H1 (cell line): ENCODE data around the gene XRN2. TPM values are rescaled to one million over a fixed set of nuclear protein-coding genes. Genes with fewer than 3 reads are reported as not detected.

Experiments used
- CTCF ChIA-PET: fragments of 300-600 bp; sonication (Branson Sonifier 250); formaldehyde crosslinking; loops from one replicate; lab custom pipeline; 2021; ENCODE audit not compliant: partially characterized antibody; lab: Charles Lee
- POLR2A ChIA-PET: fragments of 300-600 bp; sonication (Branson Sonifier 250); formaldehyde crosslinking; loops from one replicate; lab custom pipeline; 2021; ENCODE audit warnings: inconsistent platforms; ENCODE audit not compliant: partially characterized antibody; lab: Charles Lee
- DNase-seq, 2 experiments: peaks; one replicate each; pipeline versions ENCODE4 v3.0.0 to v3.0.0-alpha.2; 2010 to 2022; ENCODE audit warnings: low spot score in 2 of 2, low read depth in 1 of 2, mixed read lengths in 1 of 2
- FAIRE-seq: peaks from 2 replicates; lab custom pipeline; 2011; peaks lifted over from hg19 to GRCh38; lab: Jason Lieb, UNC
- H2AFZ ChIP-seq: 2 replicates; pipeline ENCODE4 v1.8.1; 2012; ENCODE audit warnings: low read length, inconsistent platforms
- H2AK5ac ChIP-seq: 2 replicates; pipeline ENCODE4 v1.6.1; 2013; ENCODE audit warnings: low read depth, low read length
- H2BK120ac ChIP-seq: replicated peaks from 2 replicates; pipeline ENCODE3; 2013; ENCODE audit warnings: low read depth, low read length, inconsistent platforms
- H2BK12ac ChIP-seq: 2 replicates; pipeline ENCODE4 v1.6.1; 2013; ENCODE audit warnings: low read depth, low read length
- H2BK15ac ChIP-seq: 2 replicates; pipeline ENCODE4 v1.6.1; 2013; ENCODE audit warnings: low read length
- H2BK20ac ChIP-seq: 2 replicates; pipeline ENCODE4 v1.6.1; 2013; ENCODE audit warnings: low read length
- H2BK5ac ChIP-seq: 2 replicates; pipeline ENCODE4 v1.6.1; 2013; ENCODE audit warnings: low read depth, low read length
- H3K14ac ChIP-seq: 2 replicates; pipeline ENCODE4 v1.6.1; 2013; ENCODE audit warnings: inconsistent platforms; ENCODE audit not compliant: insufficient read length
- H3K18ac ChIP-seq: 2 replicates; pipeline ENCODE4 v1.6.1; 2013; ENCODE audit warnings: low read length; ENCODE audit errors: extremely low read depth
- H3K23ac ChIP-seq: 2 replicates; pipeline ENCODE4 v1.6.1; 2013; ENCODE audit warnings: inconsistent platforms; ENCODE audit not compliant: insufficient read length
- H3K23me2 ChIP-seq: 2 replicates; pipeline ENCODE4 v1.6.1; 2013; ENCODE audit warnings: low read depth, low read length
- H3K27ac ChIP-seq: 2 replicates; pipeline ENCODE4 v1.6.1; 2011; ENCODE audit warnings: low read depth, low read length, inconsistent platforms
- H3K27me3 ChIP-seq, 4 experiments: replicated peaks in 1 of 4; 1 replicate in 1 of 4; 2 replicates in 3 of 4; pipeline versions ENCODE4 v1.6.1 to v1.8.1; 2011 to 2013; ENCODE audit warnings: low read length in 3 of 4, mild to moderate bottlenecking in 3 of 4, inconsistent platforms in 2 of 4, mixed read lengths in 2 of 4, moderate library complexity in 1 of 4; ENCODE audit not compliant: control insufficient read depth in 3 of 4, insufficient read depth in 3 of 4; ENCODE audit errors: extremely low read depth in 1 of 4
- H3K36me3 ChIP-seq, 4 experiments: 2 replicates each; pipeline versions ENCODE4 v1.6.1 to v1.8.1; 2011 to 2013; ENCODE audit warnings: mild to moderate bottlenecking in 4 of 4, low read length in 3 of 4, moderate library complexity in 2 of 4, control low read depth in 1 of 4, inconsistent platforms in 1 of 4; ENCODE audit not compliant: insufficient read depth in 4 of 4, control insufficient read depth in 2 of 4
- H3K4ac ChIP-seq: replicated peaks from 2 replicates; pipeline ENCODE3; 2013; ENCODE audit warnings: low read length, low read depth, mixed read lengths, inconsistent platforms; ENCODE audit not compliant: insufficient read length
- H3K4me1 ChIP-seq, 4 experiments: replicated peaks in 1 of 4; 1 replicate in 1 of 4; 2 replicates in 3 of 4; pipeline versions ENCODE4 v1.6.1 to v1.8.1; 2011 to 2013; ENCODE audit warnings: low read length in 3 of 4, inconsistent platforms in 2 of 4, mixed read lengths in 1 of 4; ENCODE audit not compliant: insufficient read depth in 4 of 4, control insufficient read depth in 3 of 4
- H3K4me2 ChIP-seq, 2 experiments: 2 replicates each; pipeline versions ENCODE4 v1.6.1 to v1.8.1; 2011 to 2013; ENCODE audit warnings: low read depth in 2 of 2, low read length in 2 of 2, control low read depth in 1 of 2, inconsistent platforms in 1 of 2, mild to moderate bottlenecking in 1 of 2; ENCODE audit not compliant: insufficient read depth in 1 of 2
- H3K4me3 ChIP-seq, 4 experiments: fragments of 200-600, 300-600 bp in 1 of 4; sonication (generic), shearing (Covaris generic), sonication (Bioruptor Twin) in 1 of 4; 2 replicates each; pipeline versions ENCODE4 v1.5.1 to v1.8.1; 2011 to 2016; ENCODE audit warnings: low read length in 4 of 4, low read depth in 3 of 4, control low read depth in 2 of 4, inconsistent platforms in 2 of 4, mild to moderate bottlenecking in 2 of 4, mixed read lengths in 1 of 4, moderate library complexity in 1 of 4; ENCODE audit not compliant: insufficient read depth in 2 of 4; ENCODE audit errors: extremely low read depth in 1 of 4
- H3K56ac ChIP-seq: replicated peaks from 2 replicates; pipeline ENCODE3; 2013; ENCODE audit warnings: low read depth, mild to moderate bottlenecking, mixed read lengths, low read length, inconsistent platforms; ENCODE audit not compliant: insufficient read length
- H3K79me1 ChIP-seq: 2 replicates; pipeline ENCODE4 v1.6.1; 2013; ENCODE audit warnings: low read depth, low read length, control low read depth
- H3K79me2 ChIP-seq, 2 experiments: 2 replicates each; pipeline versions ENCODE4 v1.6.1 to v1.8.1; 2012 to 2013; ENCODE audit warnings: low read length in 2 of 2, mild to moderate bottlenecking in 2 of 2, inconsistent platforms in 1 of 2; ENCODE audit not compliant: insufficient read depth in 2 of 2, control insufficient read depth in 1 of 2
- H3K9ac ChIP-seq, 4 experiments: replicated peaks in 1 of 4; 1 replicate in 1 of 4; 2 replicates in 3 of 4; pipeline versions ENCODE4 v1.6.1 to v1.8.1; 2011 to 2013; ENCODE audit warnings: low read depth in 3 of 4, low read length in 3 of 4, control low read depth in 2 of 4, mild to moderate bottlenecking in 2 of 4, moderate library complexity in 2 of 4, inconsistent platforms in 1 of 4; ENCODE audit errors: extremely low read depth in 1 of 4
- H3K9me3 ChIP-seq, 2 experiments: 2 replicates each; pipeline versions ENCODE4 v1.6.1 to v1.8.1; 2012 to 2013; ENCODE audit warnings: mild to moderate bottlenecking in 2 of 2, moderate library complexity in 2 of 2, control low read depth in 1 of 2, inconsistent platforms in 1 of 2, low read depth in 1 of 2, low read length in 1 of 2, mixed read lengths in 1 of 2; ENCODE audit not compliant: insufficient read depth in 2 of 2
- H4K20me1 ChIP-seq, 2 experiments: replicated peaks in 1 of 2; 2 replicates each; pipeline versions ENCODE3 to v1.8.1; 2011 to 2013; ENCODE audit warnings: inconsistent platforms in 2 of 2, low read length in 2 of 2, mild to moderate bottlenecking in 1 of 2; ENCODE audit not compliant: insufficient read depth in 2 of 2, control insufficient read depth in 1 of 2
- H4K5ac ChIP-seq: 2 replicates; pipeline ENCODE4 v1.6.1; 2013; ENCODE audit warnings: low read length, low read depth, mixed read lengths, inconsistent platforms; ENCODE audit not compliant: insufficient read length
- H4K8ac ChIP-seq: 2 replicates; pipeline ENCODE4 v1.8.0; 2013; ENCODE audit warnings: mild to moderate bottlenecking, moderate library complexity, low read length, inconsistent platforms; ENCODE audit not compliant: insufficient read depth; ENCODE audit errors: extremely low read depth
- H4K91ac ChIP-seq: replicated peaks from 2 replicates; pipeline ENCODE3; 2013; ENCODE audit warnings: low read length, mixed read lengths, inconsistent platforms; ENCODE audit not compliant: insufficient read length
- CBX8 ChIP-seq: fragments of 300-800, 300-1000 bp; sonication (generic); IDR thresholded peaks from 2 replicates; pipeline ENCODE4 v1.7.1; 2016; ENCODE audit warnings: low read depth, low read length, borderline replicate concordance
- MAX ChIP-seq: IDR thresholded peaks from 2 replicates; pipeline ENCODE4 v1.6.1; 2012; ENCODE audit warnings: inconsistent platforms
- YY1 ChIP-seq: IDR thresholded peaks from 2 replicates; pipeline ENCODE4 v1.6.1; 2011; ENCODE audit warnings: low read depth, mild to moderate bottlenecking, low read length
- WGBS, 2 experiments: shearing (Covaris generic) in 1 of 2; methylation state at CpG; one replicate each; pipeline versions ENCODE4 v1.1.6 to v1.1.7; 2013 to 2015; ENCODE audit warnings: low lambda C conversion rate in 2 of 2, mixed read lengths in 2 of 2, inconsistent platforms in 1 of 2, low coverage in 1 of 2, missing lambda C conversion rate in 1 of 2; ENCODE audit not compliant: insufficient replicate concordance in 2 of 2, insufficient coverage in 1 of 2, insufficient read length in 1 of 2; ENCODE audit errors: extremely low coverage in 1 of 2, missing lambda C conversion rate in 1 of 2; 5-methylcytosine and 5-hydroxymethylcytosine counted together
- polyA plus RNA-seq, 7 experiments: library from polyadenylated mRNA; depleted of rRNA in 3 of 7; stranded (reverse) in 5 of 7; unstranded in 2 of 7; fragments of >200 nt in 5 of 7; fragments of 200-250 nt in 2 of 7; gene quantifications; 1 replicate in 5 of 7; 2 replicates in 1 of 7; 4 replicates in 1 of 7; pipeline versions ENCODE4 v1.2.1 to v1.2.3, GENCODE V29; 2011 to 2013; ENCODE audit warnings: missing spikeins in 2 of 7, mixed read lengths in 2 of 7
- total RNA-seq: library from RNA; stranded (reverse); fragmentation: NEBNext Ultra II Directional; extraction: Animal tissue kit (Norgen Biotek cat#: 25700); gene quantifications from 2 replicates; pipeline ENCODE4 v1.2.1, GENCODE V29; 2021

XRN2 gene
- total and polyA plus RNA-seq, 2 of the 8 experiments (the other 6 are each of a cell fraction or from before 2014, with no cell fraction given), result 60.3 to 139 TPM

GRCh38 chr20:21322083-21322710 is 19.1 kb downstream of the XRN2 start:
- Histone ChIP-seq H4K5ac (no peak overlapping the region), H3K36me3 (no peaks in the 10 kb centered on the region), H4K8ac (no peak overlapping the region), H4K91ac (no peak overlapping the region), H2BK5ac (no peak overlapping the region), H3K18ac (no peak overlapping the region), H3K27me3 (no peaks in the 10 kb centered on the region), H3K23ac (no peak overlapping the region), H3K4me1 (peaks cover 1 to 10% (median 7%) of the 10 kb centered on the region in 4 experiments; a peak in 5 of 7 replicates), H2BK20ac (no peak overlapping the region), H3K4ac (no peak overlapping the region), H2BK120ac (no peak overlapping the region), H2BK12ac (no peak overlapping the region), H2AK5ac (no peak overlapping the region), H4K20me1 (peaks cover 29 to 32% of the 10 kb centered on the region in 2 experiments), H3K27ac (no peak overlapping the region), H3K4me2 (no peak overlapping the region; a peak in 1 of 4 replicates), H3K14ac (no peak overlapping the region), H3K79me1 (peaks cover 8% of the 10 kb centered on the region; the same call in 1 of the 2 replicates), H3K23me2 (no peaks in the 10 kb centered on the region), H3K9ac (no peak overlapping the region), H2BK15ac (no peak overlapping the region), H3K4me3 (no peak overlapping the region), H3K9me3 (no peaks in the 10 kb centered on the region; a peak in 1 of 4 replicates), H2AFZ (no peak overlapping the region), H3K79me2 (peaks cover 55 to 100% of the 10 kb centered on the region in 2 experiments), H3K56ac (no peak overlapping the region)
- TF ChIP-seq YY1 (no peak), MAX (no peak), CBX8 (no peak)
- DNase-seq (no peak), FAIRE-seq (no peak)
- WGBS, 2 experiments, result 81% methylated on average over 5 of the region's 5 CpGs; no CpG with 5 or more reads in 1 of the 2 experiments
- POLR2A ChIA-PET, result interaction anchor here (1.8 to 2.6 kb wide), 2 partner anchors 19 kb away, joined by 11 to 17 read pairs; partner anchors contain the start of gene XRN2
- CTCF ChIA-PET, result interaction anchor here (0.5 to 0.8 kb wide), 3 partner anchors 19 to 137 kb away, joined by 3 to 4 read pairs (median 3); no protein-coding TSS in a partner anchor
